Effector memory CD4-positive, alpha-beta T cell (primary cell): ENCODE results near the gene DCXR.
A peak's percentile ranks its signal among the peaks of the same experiment; 100 is the strongest.

Experiments used
- DNase-seq, 3 donors: peaks; one replicate each; pipeline ENCODE4 v3.0.0-alpha.2; 2020
- H3K27ac ChIP-seq: 2 replicates; pipeline ENCODE4 v1.7.0; 2013; ENCODE audit warnings: mild to moderate bottlenecking, low read length, moderate library complexity; ENCODE audit not compliant: insufficient read depth, poor library complexity, severe bottlenecking
- H3K27me3 ChIP-seq: replicated peaks from 2 replicates; pipeline ENCODE4 v1.7.0; 2013; ENCODE audit warnings: mild to moderate bottlenecking, low read length; ENCODE audit not compliant: insufficient read depth, control insufficient read depth, poor library complexity, severe bottlenecking
- H3K36me3 ChIP-seq: 2 replicates; pipeline ENCODE4 v1.7.0; 2013; ENCODE audit warnings: mild to moderate bottlenecking, low read length, moderate library complexity; ENCODE audit not compliant: control insufficient read depth, insufficient read depth
- H3K4me1 ChIP-seq: 2 replicates; pipeline ENCODE4 v1.7.0; 2013; ENCODE audit warnings: low read length, mild to moderate bottlenecking; ENCODE audit not compliant: control insufficient read depth, insufficient read depth, poor library complexity, severe bottlenecking
- H3K4me3 ChIP-seq: 2 replicates; pipeline ENCODE4 v1.7.0; 2013; ENCODE audit warnings: low read length, low read depth, mild to moderate bottlenecking; ENCODE audit not compliant: insufficient read depth, poor library complexity, severe bottlenecking
- H3K9me3 ChIP-seq: 2 replicates; pipeline ENCODE4 v1.7.0; 2013; ENCODE audit warnings: mild to moderate bottlenecking, low read length, moderate library complexity; ENCODE audit not compliant: control insufficient read depth

Gene DCXR

DNA sequence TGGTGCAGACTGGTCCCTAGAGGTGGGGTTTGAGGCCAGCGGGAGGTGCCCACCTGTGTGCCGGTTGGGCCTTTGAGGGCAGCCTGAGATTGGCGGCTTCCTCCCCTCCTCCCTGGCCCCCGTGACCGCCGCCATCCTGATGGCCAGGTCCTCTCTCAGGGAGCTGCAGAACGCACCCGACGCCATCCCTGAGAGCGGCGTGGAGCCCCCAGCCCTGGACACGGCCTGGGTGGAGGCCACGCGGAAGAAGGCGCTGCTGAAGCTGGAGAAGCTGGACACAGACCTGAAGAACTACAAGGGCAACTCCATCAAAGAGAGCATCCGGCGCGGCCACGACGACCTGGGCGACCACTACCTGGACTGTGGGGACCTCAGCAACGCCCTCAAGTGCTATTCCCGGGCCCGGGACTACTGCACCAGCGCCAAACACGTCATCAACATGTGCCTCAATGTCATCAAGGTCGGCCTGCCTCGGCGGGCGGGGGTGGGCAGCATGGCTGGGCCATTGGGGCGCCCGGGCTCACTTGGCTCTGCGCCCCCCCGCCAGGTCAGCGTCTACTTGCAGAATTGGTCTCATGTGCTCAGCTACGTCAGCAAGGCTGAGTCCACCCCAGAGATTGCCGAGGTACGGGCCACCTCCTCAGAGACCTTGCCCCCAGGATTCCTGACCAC lies 17.0 kb upstream of the DCXR start:
- H3K36me3 ChIP-seq = peaks cover 55% of the 10 kb centered on the region
- H3K4me3 ChIP-seq = no peak overlapping the region
- no peaks in the 10 kb centered on the region for H3K9me3 ChIP-seq
- DNase-seq = no peak
- H3K27ac ChIP-seq = no peak overlapping the region
- no peaks in the 10 kb centered on the region for H3K27me3 ChIP-seq
- peaks cover 25% of the 10 kb centered on the region for H3K4me1 ChIP-seq

- H3K4me3 ChIP-seq = no peak overlapping the region
- peaks cover 25% of the 10 kb centered on the region for H3K4me1 ChIP-seq
- no peaks in the 10 kb centered on the region for H3K9me3 ChIP-seq
- H3K27ac ChIP-seq = no peak overlapping the region
- H3K36me3 ChIP-seq = peaks cover 47% of the 10 kb centered on the region
- no peak for DNase-seq
- H3K27me3 ChIP-seq = no peaks in the 10 kb centered on the region
Observed at GRCh38 chr17:82053556-82054263, 16.2 kb upstream of the DCXR start.

DNA sequence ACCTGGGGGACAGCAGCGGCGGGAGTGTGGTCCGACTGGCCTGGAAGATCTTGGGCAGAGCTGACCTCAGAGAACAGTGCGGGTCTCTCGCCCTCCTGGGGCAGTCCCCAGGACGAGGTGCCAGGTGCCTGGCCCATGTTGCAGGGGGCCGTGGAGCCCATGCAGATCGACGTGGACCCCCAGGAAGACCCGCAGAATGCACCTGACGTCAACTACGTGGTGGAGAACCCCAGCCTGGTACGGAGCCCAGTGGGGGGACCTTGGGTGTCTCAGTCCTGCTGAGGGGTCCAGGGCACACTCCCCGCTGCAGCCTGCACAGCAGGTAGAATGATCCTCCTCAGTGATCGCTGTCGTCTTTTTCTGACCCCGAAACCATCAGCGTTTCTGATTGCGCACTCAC lies 15.6 kb upstream of the DCXR start:
- no peak for DNase-seq
- Histone ChIP-seq H3K27ac (no peak overlapping the region), H3K4me1 (peaks cover 25% of the 10 kb centered on the region), H3K9me3 (no peaks in the 10 kb centered on the region), H3K27me3 (no peaks in the 10 kb centered on the region), H3K36me3 (peaks cover 42% of the 10 kb centered on the region), H3K4me3 (peak overlapping the region; percentile 71)

GRCh38 chr17:82052638-82053059 lies 15.2 kb upstream of the DCXR start:
- peaks cover 25% of the 10 kb centered on the region for H3K4me1 ChIP-seq
- H3K9me3 ChIP-seq = no peaks in the 10 kb centered on the region
- no peaks in the 10 kb centered on the region for H3K27me3 ChIP-seq
- DNase-seq = no peak
- H3K27ac ChIP-seq = no peak overlapping the region
- peaks cover 38% of the 10 kb centered on the region for H3K36me3 ChIP-seq
- H3K4me3 ChIP-seq = peak overlapping the region; percentile 71

DNA sequence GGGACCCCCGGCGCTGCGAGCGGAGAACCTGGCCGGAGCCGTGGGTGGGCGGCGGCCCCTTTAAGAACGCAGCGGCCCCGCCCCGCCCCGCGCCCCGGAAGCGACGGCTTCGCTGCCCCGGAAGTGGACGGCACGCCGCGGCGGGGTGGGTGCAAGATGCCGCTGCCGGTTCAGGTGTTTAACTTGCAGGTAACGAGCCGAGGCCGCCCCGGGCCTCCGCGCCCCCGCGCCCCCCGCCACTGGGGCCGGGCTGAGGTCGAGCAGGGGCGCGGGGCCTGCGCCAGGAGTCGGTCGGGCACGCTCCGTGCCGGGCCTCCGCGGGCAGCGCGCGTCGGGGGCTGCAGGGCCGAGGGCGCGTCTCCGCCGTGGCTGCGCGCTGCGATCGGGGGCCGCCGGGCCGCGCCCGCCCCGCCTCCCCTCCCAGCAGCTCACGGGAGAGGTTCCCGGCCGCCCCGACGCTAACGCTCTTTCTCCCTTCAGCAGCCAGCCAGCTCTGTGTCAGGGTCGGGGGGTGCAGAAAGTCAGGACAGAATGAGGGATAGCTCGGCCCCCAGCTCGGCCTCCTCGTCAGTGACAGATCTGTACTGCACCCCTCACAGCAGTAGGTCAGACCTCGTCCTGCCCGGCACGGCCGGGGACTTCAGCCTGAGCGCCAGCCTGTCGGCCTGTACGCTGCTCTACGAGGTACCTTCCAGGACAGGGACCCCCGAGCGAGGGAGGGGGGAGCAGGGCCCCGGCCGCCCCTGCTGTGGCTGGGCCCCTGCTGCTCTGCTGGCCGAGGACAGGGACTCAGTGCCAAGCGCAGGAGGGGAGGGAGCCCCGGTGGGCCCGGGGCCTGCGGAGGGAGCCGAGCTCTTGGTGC lies 14.5 kb upstream of the DCXR start, which contains the start of the genes GPS1 and RFNG:
GPS1 (plus strand) TSS at position 123 of the 862 bp plus-strand sequence; CDS start at position 157, 34 bp downstream.
RFNG (minus strand) TSS at position 36 of the 862 bp plus-strand sequence. CDS start 45 bp downstream, outside the sequence.
- Histone ChIP-seq H3K36me3 (peaks cover 34% of the 10 kb centered on the region), H3K27ac (no peak within 1 kb of the TSS), H3K9me3 (no peaks in the 10 kb centered on the region), H3K4me1 (peaks cover 25% of the 10 kb centered on the region), H3K27me3 (no peaks in the 10 kb centered on the region), H3K4me3 (peak within 1 kb of the TSS; percentile 71)
- peak; percentile 63 to 74 (median 65) for DNase-seq

GRCh38 chr17:82050761-82051641 lies 13.5 kb upstream of the DCXR start:
- no peak for DNase-seq
- no peak overlapping the region for H3K27ac ChIP-seq
- peaks cover 25% of the 10 kb centered on the region for H3K4me1 ChIP-seq

DNA sequence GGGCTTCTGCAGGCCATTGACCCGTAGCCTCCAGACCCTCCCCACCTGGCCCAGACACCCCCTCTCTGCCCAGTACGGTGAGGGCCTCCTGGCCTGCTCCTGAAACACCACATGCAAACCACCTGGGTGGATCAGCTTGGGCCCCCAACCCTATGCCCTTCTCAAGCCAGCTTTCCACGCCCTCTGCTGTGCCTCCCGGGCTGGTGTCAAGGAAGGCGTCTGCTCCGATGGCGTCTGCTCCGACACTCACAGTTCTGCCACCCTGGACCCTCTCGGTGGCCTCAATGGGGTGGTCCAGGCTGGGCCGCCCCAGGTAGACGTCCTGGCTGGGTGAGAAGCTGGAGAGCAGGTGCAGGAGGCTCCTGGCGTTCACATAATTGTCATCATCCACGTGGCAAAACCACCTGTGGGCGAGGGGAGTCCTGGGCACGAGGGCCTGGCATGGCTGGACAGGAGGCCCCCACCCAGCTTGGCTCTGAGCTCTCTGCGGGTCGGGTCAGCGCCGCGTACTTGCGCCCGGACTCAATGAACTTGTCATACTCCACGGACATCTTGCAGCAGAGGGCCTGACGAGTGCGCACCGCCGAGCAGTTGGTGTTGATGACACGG lies 12.8 kb upstream of the DCXR start:
- Histone ChIP-seq H3K36me3 (peaks cover 23% of the 10 kb centered on the region), H3K9me3 (no peaks in the 10 kb centered on the region), H3K27ac (no peak overlapping the region), H3K4me3 (peak overlapping the region; percentile 50), H3K27me3 (no peaks in the 10 kb centered on the region), H3K4me1 (peaks cover 25% of the 10 kb centered on the region)
- DNase-seq = no peak

More at GRCh38 chr17:82050761-82051641, 13.5 kb upstream of the DCXR start:
- Histone ChIP-seq H3K9me3 (no peaks in the 10 kb centered on the region), H3K4me3 (peak overlapping the region; percentile 50), H3K27me3 (no peaks in the 10 kb centered on the region), H3K36me3 (peaks cover 26% of the 10 kb centered on the region)

DNA sequence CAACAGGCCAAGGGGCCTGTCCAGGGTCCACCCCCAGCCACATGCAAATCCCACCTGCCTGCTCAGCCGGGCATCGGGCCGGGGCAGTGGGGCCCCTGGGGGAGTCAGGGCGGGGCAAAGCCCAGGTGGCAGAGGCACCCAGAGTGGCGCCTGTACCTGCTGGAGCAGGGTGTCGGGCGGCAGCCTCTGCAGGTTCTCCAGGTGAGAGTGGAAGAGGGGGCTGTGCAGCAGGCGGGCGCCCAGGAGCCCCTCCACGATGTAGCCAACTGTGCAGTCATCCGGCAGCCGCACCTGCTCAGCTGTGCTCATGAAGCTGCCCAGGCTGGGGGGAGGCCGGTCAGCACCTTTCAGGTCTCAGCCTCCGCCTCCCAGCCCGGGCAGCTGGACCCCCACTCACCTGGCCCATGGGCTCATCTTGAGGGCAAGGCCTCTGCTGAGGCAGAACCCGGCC lies 12.0 kb upstream of the DCXR start:
- H3K27me3 ChIP-seq = no peaks in the 10 kb centered on the region
- no peak overlapping the region for H3K27ac ChIP-seq
- no peak overlapping the region for H3K4me3 ChIP-seq
- no peak for DNase-seq
- H3K9me3 ChIP-seq = no peaks in the 10 kb centered on the region
- H3K4me1 ChIP-seq = peaks cover 25% of the 10 kb centered on the region
- H3K36me3 ChIP-seq = peaks cover 16% of the 10 kb centered on the region

DNA sequence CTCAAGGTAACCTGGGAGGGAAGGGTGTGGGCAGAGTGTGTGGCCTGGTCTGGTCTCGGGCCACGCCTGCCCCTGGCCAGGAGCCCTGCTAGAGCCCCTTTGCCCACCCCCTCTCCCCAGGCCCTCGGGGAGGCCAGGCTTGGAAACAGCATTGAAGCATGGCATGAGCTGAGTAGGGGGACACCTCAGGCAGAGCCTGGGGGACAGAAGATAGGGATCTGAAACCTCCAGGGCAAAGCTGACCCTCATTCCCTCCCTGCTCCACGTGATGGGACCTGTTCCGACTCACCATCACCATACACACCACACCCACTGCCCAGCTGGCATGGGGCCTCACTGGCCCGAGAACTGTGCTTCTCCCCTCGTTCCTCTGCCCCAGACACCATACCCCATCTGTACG lies 11.6 kb upstream of the DCXR start:
- peaks cover 11% of the 10 kb centered on the region for H3K36me3 ChIP-seq
- no peak overlapping the region for H3K4me3 ChIP-seq
- no peak overlapping the region for H3K27ac ChIP-seq
- H3K4me1 ChIP-seq = peaks cover 25% of the 10 kb centered on the region
- H3K9me3 ChIP-seq = no peaks in the 10 kb centered on the region
- no peaks in the 10 kb centered on the region for H3K27me3 ChIP-seq
- DNase-seq = no peak
